ENCODE results near the gene DGAT2L6. TPM values are rescaled to one million over a fixed set of nuclear protein-coding genes. Genes with fewer than 3 reads are reported as not detected.

DGAT2L6 gene
- total and polyA plus RNA-seq, 3 donors from 2014 or later = not detected

- WGBS, 2 donors = 78 to 84% methylated on average over 2 of the region's 2 CpGs
- no peak for DNase-seq
Measured at GRCh38 chrX:70252491-70252890, 75.2 kb downstream of the DGAT2L6 start.

GRCh38 chrX:70253377-70254062 is 76.2 kb downstream of the DGAT2L6 start:
- no peak for DNase-seq
- Histone ChIP-seq H3K27ac (no peak overlapping the region), H3K4me3 (no peak overlapping the region), H3K9me3 (no peaks in the 10 kb centered on the region), H3K27me3 (no peaks in the 10 kb centered on the region), H3K36me3 (ENCODE audit: low read depth, missing control alignments) (no peaks in the 10 kb centered on the region), H3K4me1 (no peaks in the 10 kb centered on the region)
- WGBS, 2 donors = 93 to 100% methylated on average over 3 of the region's 3 CpGs
- intact Hi-C loops (cut with DNase I; ENCODE audit: low total_unique reads) = no loop called here
- TF ChIP-seq, protein P1, sequence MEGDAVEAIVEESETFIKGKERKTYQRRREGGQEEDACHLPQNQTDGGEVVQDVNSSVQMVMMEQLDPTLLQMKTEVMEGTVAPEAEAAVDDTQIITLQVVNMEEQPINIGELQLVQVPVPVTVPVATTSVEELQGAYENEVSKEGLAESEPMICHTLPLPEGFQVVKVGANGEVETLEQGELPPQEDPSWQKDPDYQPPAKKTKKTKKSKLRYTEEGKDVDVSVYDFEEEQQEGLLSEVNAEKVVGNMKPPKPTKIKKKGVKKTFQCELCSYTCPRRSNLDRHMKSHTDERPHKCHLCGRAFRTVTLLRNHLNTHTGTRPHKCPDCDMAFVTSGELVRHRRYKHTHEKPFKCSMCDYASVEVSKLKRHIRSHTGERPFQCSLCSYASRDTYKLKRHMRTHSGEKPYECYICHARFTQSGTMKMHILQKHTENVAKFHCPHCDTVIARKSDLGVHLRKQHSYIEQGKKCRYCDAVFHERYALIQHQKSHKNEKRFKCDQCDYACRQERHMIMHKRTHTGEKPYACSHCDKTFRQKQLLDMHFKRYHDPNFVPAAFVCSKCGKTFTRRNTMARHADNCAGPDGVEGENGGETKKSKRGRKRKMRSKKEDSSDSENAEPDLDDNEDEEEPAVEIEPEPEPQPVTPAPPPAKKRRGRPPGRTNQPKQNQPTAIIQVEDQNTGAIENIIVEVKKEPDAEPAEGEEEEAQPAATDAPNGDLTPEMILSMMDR (IDR thresholded peaks at IDR 0.05) = no peak
- no peak for TF ChIP-seq POLR2A (IDR thresholded peaks at IDR 0.05)

More at GRCh38 chrX:70252491-70252890, 75.2 kb downstream of the DGAT2L6 start:
- Histone ChIP-seq H3K27me3 (no peaks in the 10 kb centered on the region), H3K9me3 (no peaks in the 10 kb centered on the region), H3K36me3 (ENCODE audit: low read depth, missing control alignments) (no peaks in the 10 kb centered on the region), H3K27ac (no peak overlapping the region), H3K4me1 (no peaks in the 10 kb centered on the region), H3K4me3 (no peak overlapping the region)
- intact Hi-C loops (cut with DNase I; ENCODE audit: low total_unique reads) = no loop called here
- TF ChIP-seq, protein P1 (IDR thresholded peaks at IDR 0.05) = no peak
- no peak for TF ChIP-seq POLR2A (IDR thresholded peaks at IDR 0.05)

DNA sequence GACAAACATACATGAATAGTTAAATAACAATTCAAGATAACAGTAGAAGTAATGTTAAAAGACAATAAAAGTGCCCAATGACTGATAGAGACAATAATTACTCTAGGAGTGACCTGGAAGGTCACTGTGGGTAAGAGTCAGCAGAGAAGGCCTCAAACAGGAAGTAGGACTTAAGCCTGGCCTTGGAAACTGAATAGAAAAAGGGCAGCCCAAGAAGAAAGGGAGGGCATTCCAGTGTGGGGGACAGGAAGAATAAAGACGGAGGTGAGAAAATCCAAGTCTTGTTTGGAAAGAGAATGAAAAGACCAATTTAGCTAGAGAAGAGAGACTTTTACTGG is 76.7 kb downstream of the DGAT2L6 start:
- DNase-seq = no peak
- Histone ChIP-seq H3K4me3 (no peak overlapping the region), H3K9me3 (no peaks in the 10 kb centered on the region), H3K36me3 (ENCODE audit: low read depth, missing control alignments) (no peaks in the 10 kb centered on the region), H3K4me1 (no peaks in the 10 kb centered on the region), H3K27me3 (no peaks in the 10 kb centered on the region), H3K27ac (no peak overlapping the region)
- 79 to 80% methylated on average over 1 of the region's 1 CpG for WGBS, 2 donors
- intact Hi-C loops (cut with DNase I; ENCODE audit: low total_unique reads) = no loop called here
- TF ChIP-seq POLR2A (IDR thresholded peaks at IDR 0.05) = no peak

GRCh38 chrX:70254909-70255308 is 77.6 kb downstream of the DGAT2L6 start:
- H3K27me3 ChIP-seq = no peaks in the 10 kb centered on the region
- no peak for DNase-seq
- WGBS, 2 donors = 97 to 100% methylated on average over 1 to 3 of the region's 3 CpGs
- no peak overlapping the region for H3K27ac ChIP-seq
- no peaks in the 10 kb centered on the region for H3K4me1 ChIP-seq
- no peaks in the 10 kb centered on the region for H3K9me3 ChIP-seq
- intact Hi-C loops (cut with DNase I; ENCODE audit: low total_unique reads) = no loop called here
- H3K36me3 ChIP-seq (ENCODE audit: low read depth, missing control alignments) = no peaks in the 10 kb centered on the region
- H3K4me3 ChIP-seq = no peak overlapping the region
- TF ChIP-seq, protein P1 (IDR thresholded peaks at IDR 0.05) = no peak
- TF ChIP-seq POLR2A (IDR thresholded peaks at IDR 0.05) = no peak

Small RNA genes within 50 kb of the gene (small RNA-seq; reads per million reads assigned to genes)
- 0 to 0.28 reads per million in 2 donors for gene RNA5SP507

Other genes starting within 250 kb of the DGAT2L6 start
- 1 to 10 TPM in 1 of 2 donors, under 1 TPM in 1; 0.31 to 3.9 TPM for gene AWAT2, start 127.5 kb upstream of the DGAT2L6 start, total RNA-seq
- gene AWAT2, start 127.5 kb upstream of the DGAT2L6 start, polyA plus RNA-seq (ENCODE audit: insufficient read depth, low read depth, low replicate concordance) = 0.44 TPM
- gene OTUD6A, start 115.0 kb upstream of the DGAT2L6 start, total RNA-seq = 10 to 100 TPM in 1 of 2 donors, 1 to 10 TPM in 1; 6.9 to 17.9 TPM
- 8.1 TPM for gene OTUD6A, start 115.0 kb upstream of the DGAT2L6 start, polyA plus RNA-seq (ENCODE audit: insufficient read depth, low read depth, low replicate concordance)
- 10 to 100 TPM; 35.4 to 40.6 TPM for gene IGBP1, start 44.0 kb upstream of the DGAT2L6 start, total RNA-seq
- 41.2 TPM for gene IGBP1, start 44.0 kb upstream of the DGAT2L6 start, polyA plus RNA-seq (ENCODE audit: insufficient read depth, low read depth, low replicate concordance)
- not detected for gene AWAT1, start 57.2 kb downstream of the DGAT2L6 start, total RNA-seq
- gene AWAT1, start 57.2 kb downstream of the DGAT2L6 start, polyA plus RNA-seq (ENCODE audit: insufficient read depth, low read depth, low replicate concordance) = not detected
- gene P2RY4, start 82.7 kb downstream of the DGAT2L6 start, total RNA-seq = 1 to 10 TPM; 1.2 to 2.3 TPM
- not detected for gene P2RY4, start 82.7 kb downstream of the DGAT2L6 start, polyA plus RNA-seq (ENCODE audit: insufficient read depth, low read depth, low replicate concordance)
- gene ARR3, start 90.9 kb downstream of the DGAT2L6 start, total RNA-seq = not detected
- not detected for gene ARR3, start 90.9 kb downstream of the DGAT2L6 start, polyA plus RNA-seq (ENCODE audit: insufficient read depth, low read depth, low replicate concordance)
- gene RAB41, start 104.7 kb downstream of the DGAT2L6 start, total RNA-seq = 1 to 10 TPM; 3.7 to 4.3 TPM
- gene RAB41, start 104.7 kb downstream of the DGAT2L6 start, polyA plus RNA-seq (ENCODE audit: insufficient read depth, low read depth, low replicate concordance) = 5.1 TPM
- 10 to 100 TPM; 24.2 to 25.4 TPM for gene PDZD11, start 112.4 kb downstream of the DGAT2L6 start, total RNA-seq
- 25.0 TPM for gene PDZD11, start 112.4 kb downstream of the DGAT2L6 start, polyA plus RNA-seq (ENCODE audit: insufficient read depth, low read depth, low replicate concordance)
- gene KIF4A, start 112.6 kb downstream of the DGAT2L6 start, total RNA-seq = 1 to 10 TPM; 2.0 to 3.6 TPM
- gene KIF4A, start 112.6 kb downstream of the DGAT2L6 start, polyA plus RNA-seq (ENCODE audit: insufficient read depth, low read depth, low replicate concordance) = 2.4 TPM
- not detected for gene GDPD2, start 245.8 kb downstream of the DGAT2L6 start, total RNA-seq
- not detected for gene GDPD2, start 245.8 kb downstream of the DGAT2L6 start, polyA plus RNA-seq (ENCODE audit: insufficient read depth, low read depth, low replicate concordance)